Effector CD4-positive, alpha-beta T cell (primary cell): Measurements from ENCODE around the gene SRSF11.

Experiments
- DNase-seq: peaks from one replicate; pipeline ENCODE4 v3.0.0-alpha.2; 2020

SRSF11 gene

DNA sequence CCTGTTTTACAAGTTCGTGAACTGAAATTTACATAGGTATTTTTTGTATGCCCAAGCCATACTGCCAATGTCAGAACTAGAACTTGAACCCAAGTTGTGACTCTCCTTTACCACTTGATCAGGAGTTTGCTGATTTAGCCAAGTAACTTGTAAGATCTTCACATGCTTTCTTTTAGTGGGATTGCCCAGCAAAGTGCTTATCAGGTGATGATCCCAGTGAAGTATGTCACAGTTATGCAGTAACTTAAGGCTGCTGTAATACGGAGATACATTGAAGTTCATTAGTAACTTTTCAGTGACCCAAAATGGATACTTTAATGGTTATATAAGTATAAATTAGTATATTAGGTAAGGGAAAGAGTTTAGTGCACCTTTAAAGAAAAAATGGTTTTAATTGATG, 3.8 kb downstream of the SRSF11 start:
- DNase-seq = no peak

DNA sequence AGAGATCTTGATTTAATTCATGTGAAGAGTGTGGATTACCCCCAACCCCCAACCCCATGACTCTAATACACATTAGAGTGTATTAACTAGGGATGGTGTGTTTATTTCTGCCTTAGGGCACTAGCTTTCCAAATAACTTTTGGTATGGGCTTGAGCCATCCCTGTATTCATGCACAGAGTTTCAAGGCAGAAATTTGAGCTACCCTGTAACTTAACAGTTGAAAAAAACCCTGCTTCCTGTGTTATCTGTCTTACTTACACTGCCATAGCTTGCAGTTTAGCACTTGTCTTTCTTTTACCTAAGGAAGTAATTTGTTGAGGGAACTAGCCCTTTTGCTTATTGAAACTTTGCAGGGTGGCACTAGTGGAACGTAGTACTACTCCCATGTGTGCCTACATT, 6.3 kb downstream of the SRSF11 start:
- no peak for DNase-seq

DNA sequence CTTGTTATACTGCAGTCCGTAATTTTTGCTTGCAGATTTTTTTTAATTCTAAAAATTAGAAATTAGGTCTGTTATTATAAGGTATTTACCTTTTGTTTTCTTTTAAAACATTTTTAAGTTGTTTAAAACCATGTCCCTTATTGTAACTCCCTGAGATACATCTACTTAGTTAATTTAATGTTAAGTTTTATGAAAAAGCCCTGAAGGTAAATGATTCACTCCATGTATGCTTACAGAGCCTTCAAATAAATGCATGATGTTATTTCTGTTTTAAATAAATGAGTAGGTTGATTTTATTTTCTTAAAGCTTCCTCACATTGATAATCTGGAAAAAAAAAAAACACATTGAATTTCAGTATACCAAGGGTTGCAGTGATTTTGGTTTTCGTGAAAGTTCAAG, 7.5 kb downstream of the SRSF11 start:
- no peak for DNase-seq

DNA sequence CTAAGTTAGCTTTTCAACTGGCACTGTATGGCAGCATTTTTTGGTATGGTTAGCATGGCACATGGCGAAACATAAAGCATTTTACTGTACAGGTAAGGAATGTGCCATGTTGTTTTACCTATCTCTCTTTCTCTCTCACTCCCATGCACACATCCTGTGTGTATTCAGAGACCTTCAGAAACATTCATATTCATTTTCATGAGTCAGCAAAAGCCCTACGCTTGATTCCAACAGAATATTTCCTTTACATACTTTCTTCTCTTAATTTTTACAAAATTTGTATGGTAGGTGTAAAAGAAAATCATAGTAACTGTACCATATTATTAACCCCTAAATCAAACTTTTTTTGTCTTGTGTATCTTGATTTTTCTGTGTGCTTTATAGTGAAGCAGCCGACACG, 10.3 kb downstream of the SRSF11 start:
- DNase-seq = no peak

DNA sequence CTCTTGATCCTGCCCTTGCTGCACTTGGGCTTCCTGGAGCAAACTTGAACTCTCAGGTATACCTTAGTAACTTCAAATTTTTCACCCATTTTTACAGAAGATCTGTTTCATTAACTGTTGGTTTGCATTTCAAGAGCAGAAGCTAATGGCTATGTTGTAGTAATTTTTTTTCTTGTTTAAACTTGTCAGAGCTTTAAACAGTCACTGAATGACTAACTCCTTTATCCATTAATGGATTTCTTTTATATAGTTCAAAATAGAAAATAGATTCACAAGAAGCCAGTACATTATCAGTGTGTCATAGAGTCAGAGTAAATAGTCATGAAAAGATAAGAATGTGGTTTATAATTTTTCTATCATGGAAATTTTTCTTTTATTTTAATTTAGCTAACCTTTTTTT, 13.6 kb downstream of the SRSF11 start:
- no peak for DNase-seq

DNA sequence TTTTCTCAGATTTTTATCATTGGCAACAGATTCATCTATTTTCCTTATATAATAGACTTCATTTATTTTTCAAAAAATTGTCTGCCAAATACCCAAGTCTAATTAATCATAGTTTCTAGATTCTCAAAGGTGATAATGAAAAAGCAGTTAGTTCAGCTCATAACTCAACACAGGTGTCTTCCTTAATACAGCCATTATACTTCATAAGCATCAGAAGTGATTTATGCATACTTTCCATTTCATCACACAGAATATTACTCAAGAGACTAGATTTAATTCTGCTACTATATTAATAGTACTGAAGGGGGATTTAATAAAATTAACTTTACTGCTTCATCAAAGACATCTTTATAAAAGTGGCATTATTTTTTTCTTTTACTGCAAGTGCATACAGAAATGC, 18.8 kb downstream of the SRSF11 start:
- DNase-seq = no peak

DNA sequence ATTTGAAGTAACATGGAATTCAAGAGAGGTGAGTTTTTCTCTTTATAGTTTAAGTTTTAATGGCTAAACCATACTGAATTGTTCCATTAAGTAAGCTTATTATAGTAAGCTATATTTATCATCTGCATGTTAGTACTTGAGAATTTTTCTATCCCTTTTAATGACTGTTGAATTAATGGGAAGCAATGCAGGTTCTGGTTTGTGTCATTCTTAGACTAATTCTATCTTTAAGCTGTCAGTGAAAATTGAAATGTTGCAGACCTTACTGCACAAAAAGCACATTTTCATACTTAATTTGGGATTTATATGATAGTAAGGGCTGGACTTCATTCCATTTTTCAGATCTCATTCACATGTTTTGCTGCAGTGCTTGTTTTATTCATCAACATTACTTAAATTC, 25.9 kb downstream of the SRSF11 start:
- DNase-seq = no peak

DNA sequence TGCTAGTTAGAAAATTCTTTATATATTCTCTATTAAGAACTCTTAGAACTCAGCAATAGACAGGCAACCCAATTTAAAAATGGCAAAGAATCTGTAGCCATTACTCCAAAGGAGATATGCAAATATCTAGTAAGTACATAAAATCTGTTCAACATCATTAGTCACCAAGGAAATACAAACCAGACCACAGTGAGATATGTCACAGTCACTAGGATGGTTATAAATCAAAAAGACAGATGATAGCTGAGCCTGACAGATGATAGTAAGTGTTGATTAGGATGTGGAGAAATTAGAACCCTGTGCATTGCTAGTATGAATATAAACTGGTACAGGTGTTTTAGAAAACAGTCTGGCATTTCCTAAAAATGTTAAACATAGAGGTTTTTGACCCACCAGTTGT, 26.6 kb downstream of the SRSF11 start:
- DNase-seq = no peak

DNA sequence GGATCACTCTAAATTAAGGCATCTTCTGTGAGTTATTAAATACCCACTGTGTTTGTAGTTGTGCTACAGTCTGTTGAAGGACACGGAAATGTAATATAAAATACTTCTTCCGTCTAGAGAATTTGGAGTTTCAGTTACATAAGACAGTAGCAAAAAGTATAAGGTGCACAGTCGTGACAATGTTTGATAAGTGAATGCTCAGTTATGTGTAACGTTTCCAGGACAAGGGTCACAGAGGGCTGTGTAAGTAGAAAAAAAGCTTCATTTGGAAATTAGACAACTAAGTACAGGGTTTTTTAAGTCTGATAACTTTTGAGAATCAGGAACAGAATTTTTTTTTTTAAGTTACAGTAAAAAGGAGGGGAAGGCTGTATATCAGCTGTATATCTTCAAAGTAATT, 27.5 kb downstream of the SRSF11 start:
- DNase-seq = no peak

DNA sequence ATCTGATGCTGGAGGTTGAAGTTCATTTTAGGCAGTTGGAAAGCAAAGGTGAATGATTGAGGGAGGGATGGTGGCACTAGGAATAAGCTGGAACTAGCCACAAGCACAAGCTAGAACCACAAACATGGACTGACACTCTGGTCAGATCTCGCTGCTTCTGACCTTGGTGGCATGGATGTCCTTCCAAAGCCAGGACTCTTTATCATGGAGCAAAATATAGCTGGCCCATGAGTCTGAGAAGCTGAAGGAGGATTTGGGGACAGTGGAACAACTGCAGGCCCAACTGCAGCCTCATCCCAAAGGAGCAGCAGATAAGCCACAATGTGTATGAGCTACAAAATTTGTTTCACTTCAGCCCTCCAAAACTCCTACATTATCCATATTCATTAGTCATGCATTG, 35.5 kb downstream of the SRSF11 start:
- DNase-seq = no peak

DNA sequence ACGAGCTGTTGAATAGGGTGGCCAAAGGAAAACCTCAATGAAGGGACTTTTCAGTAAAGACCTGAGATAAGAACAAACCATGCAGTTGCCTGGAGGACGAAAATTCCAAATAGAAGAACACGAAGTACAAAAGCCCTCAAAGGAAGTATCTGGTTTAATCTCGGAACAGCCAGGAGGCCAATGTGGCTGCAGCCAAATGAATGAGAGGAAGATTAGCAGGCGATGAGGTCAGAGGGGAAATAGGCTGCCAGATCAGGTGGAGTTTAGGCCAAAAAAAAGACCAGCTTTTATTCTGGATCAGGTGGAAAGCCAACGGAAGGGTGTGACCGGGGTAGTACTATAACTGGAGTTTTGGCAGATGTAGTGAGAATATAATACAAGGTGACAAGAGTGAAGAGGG, 43.7 kb downstream of the SRSF11 start:
- no peak for DNase-seq

DNA sequence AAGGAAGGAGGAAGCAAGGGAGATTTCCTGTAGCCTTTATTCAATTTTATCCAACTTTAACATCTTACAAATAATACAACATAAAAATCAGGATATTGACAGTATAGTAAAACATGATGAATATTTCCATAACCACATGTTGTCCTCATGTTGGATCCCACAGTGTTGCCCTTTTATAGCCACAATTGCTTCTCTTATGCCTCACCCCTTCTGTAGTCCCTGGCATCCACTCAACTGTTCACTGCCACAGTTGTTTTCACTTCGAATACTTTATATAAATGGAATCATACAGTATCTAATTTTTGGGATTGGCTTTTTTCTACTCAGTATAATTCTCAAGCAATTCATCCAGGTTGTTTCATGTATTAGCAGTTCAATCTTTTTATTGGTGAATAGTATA, 44.8 kb downstream of the SRSF11 start:
- no peak for DNase-seq

DNA sequence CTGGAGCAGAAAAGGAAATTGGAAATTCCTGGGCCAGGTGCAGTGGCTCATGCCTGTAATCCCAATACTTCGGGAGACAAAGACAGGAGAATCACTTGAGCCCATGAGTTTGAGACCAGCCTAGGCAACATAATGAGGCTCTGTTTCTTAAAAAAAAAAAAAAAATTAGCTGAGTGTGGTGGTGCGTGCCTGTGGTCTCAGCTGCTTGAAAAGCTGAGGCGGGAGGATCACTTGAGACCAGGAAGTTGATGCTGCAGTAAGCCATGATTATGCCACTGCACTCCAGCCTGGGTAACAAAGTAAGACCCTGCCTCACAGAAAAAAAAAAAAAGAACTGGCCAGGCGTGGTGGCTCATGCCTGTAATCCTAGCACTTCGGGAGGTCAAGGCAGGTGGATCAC, 56.7 kb downstream of the SRSF11 start:
- no peak for DNase-seq

DNA sequence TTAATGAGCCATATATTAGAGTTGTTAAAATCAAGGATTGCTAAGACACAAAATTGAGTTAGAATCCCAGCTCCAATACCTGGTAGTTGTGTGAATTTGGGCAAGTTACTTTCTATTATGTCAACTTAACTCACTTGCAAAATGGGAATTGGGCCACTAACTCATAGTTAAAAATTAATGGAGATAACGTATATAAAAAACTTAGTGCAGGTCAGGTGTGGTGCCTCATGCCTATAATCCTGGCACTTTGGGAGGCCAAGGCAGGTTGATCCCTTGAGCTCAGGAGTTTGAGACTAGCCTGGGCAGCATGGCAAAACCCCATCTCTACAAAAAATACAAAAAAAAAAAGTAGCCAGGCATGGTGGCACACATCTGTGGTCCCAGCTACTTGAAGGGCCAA, 57.5 kb downstream of the SRSF11 start:
- no peak for DNase-seq

DNA sequence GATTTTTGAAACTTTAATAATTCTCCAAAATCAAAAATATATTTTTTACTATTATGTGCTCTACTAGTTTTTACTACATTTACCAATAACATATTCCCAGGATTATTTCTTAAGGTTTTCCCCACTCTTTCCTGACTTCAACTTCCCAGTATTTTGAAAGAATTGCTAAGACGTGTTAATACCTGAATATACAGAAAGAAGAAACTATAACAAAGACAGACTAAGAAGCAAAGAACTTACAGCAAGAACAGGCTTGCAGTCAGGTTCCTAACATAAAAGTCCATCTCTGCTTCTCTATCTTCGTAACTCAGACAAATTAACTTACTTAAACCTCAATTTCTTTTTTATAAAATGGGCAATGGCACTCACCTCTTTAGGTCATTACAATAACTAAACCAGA, 63.2 kb downstream of the SRSF11 start:
- DNase-seq = no peak

DNA sequence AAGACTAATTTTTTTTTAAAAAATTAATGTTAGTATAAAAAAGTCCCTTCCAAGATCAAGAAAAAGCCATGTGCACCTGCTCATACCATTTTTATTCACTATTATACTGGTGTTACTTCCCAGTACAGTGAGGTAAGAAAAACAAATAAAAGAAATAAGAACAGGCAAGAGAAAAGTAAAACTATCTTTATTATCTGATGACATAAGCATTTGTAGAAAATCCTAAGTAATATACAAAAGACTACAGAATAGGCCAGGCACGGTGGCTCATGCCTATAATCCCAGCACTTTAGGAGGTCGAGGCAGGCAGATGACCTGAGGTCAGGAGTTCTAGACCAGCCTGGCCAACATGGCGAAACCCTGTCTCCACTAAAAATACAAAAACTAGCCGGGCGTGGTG, 65.3 kb downstream of the SRSF11 start:
- no peak for DNase-seq

DNA sequence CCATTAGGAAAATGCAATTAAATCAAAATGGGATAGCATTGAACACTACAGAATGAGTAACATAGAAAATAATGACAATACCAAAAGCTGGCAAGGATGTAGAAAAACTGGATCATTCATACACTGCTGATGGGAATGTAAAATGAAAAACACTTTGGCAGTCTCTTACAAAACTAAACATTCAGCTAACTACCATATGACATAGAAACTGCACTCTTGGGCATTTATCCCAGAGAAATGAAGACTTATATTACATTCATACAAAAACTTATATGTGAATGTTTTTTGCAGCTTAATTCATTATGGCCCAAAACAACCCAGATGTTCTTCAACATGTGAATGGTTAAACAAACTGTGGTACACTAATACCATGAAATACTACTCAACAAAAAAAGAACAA, 67.0 kb downstream of the SRSF11 start:
- DNase-seq = no peak

DNA sequence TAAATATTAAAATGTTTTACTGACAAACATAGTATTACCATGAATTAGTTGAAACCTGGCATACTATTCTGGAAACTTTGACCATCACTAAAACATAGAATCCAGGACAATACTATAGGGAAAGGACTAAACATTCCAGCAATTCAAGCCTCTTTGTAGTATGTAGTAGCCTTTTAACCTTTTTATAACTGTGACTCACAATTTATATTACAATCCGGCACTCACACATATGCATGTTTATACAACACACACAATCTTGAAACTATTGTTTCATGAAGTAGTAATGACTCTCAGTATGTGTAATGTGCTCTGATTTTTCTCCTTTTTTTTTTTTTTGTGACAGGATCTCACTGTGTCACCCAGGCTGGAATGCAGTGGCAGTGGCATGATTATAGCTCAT, 69.0 kb downstream of the SRSF11 start:
- DNase-seq = no peak

DNA sequence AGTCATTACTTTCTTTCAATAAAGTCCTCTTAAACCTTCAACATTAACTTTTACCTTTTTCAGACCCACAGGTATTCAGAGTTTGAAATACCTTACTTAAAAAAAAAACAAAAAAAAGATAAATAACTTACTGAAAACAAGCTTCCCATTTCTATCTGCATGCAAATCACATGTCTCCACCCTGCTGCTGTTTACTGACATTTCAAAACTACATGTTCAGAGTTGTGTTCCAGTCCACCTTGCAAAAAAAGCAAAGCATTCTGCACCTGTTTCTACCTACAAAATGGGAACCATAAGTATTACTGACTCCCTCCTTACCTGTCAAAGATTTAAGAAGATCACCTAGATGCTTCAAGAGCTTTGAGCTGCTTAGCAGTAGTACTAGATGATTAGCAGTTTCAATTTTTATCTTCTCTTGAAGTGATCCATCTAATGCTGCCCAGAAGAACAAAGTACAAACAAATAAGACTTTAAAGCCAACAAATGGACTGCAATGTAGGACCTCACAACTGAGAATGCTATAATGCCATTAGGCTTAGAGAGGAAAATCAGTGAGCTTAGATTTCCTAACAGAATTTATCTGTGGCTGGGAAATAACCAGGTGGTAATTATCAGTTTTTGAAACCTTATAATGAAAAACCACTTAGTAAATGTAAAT, 72.1 kb downstream of the SRSF11 start:
- DNase-seq = no peak

DNA sequence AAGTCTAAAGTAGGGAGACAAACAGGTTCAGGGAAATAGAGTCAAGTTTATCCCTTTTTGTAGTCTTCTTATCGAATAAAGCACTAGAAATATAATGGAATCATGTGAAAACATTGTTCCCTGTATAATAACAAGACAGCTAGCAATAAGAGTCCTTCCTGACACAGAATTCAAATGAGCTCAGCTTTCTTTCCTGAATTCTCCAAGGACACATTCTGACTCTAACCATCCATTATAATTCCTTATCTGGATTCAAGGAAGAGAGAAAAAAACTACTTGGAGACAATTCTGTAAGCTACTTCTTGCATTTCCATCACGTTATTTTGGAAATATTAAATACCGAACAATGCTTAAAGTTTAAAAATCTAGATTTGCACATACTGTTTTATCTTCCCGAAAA, 74.6 kb downstream of the SRSF11 start:
- no peak for DNase-seq

DNA sequence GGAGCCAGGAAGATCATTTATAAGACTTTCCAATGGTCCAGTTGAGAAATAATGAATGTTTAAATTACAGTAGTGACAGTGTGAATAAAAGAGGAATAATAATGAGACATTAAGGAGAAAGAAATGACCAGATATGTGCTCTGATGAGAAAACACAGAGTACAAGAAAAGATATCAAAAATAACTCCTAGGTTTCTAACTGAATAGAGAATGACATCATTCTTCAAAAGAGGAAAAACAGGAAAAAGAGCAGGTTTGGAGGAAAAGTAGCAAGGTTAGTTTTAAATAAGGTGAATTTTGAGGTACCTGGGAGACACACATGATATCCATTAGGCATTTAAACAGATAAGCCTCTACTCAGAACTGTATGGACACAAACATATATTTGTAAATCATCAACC, 78.3 kb downstream of the SRSF11 start:
- no peak for DNase-seq
